Sciatic nerve (tissue), 2 donors: ENCODE measurements around the gene ORC5. TPM values are rescaled to one million over a fixed set of nuclear protein-coding genes. Genes with fewer than 3 reads are reported as not detected.
"Not testable (repeated sequence)": the region's sequence is repeated elsewhere in the genome, so short reads cannot be mapped to it uniquely, and the experiment has no call there.

Experiments used
- ATAC-seq: fragments of 200-7000 bp; cut with Tn5 transposase; one replicate; pipeline ENCODE4 v1.9.1; 2020; ENCODE audit warnings: mild to moderate bottlenecking, moderate library complexity
- DNase-seq: peaks from one replicate; pipeline ENCODE4 v3.0.0-alpha.2; 2020; ENCODE audit warnings: low spot score
- intact Hi-C: fragments of 100-400 bp; cut with DNase I; formaldehyde crosslinking; loops from one replicate; pipeline ENCODE4 v1.14.2; 2022
- total RNA-seq: library from RNA; stranded (reverse); fragmentation: NEBNext Ultra II Directional; extraction: Animal tissue kit (Norgen Biotek cat#: 25700); gene quantifications from one replicate; pipeline ENCODE4 v1.2.1, GENCODE V29; 2021
- donor health status: DM: no; HTN: no; CAD: no.
- donor health status: DM: no; HTN: no; CAD: no.

ORC5 gene
- total RNA-seq, 1 donor from 2014 or later: 21.4 TPM

- intact Hi-C loops: no loop called here
- DNase-seq (no peak), ATAC-seq (no peak)
Measured at GRCh38 chr7:104198673-104199278, 9.0 kb downstream of the ORC5 start.

GRCh38 chr7:104196161-104196560 lies 11.7 kb downstream of the ORC5 start:
- intact Hi-C loops: no loop called here
- DNase-seq (no peak), ATAC-seq (no peak)

GRCh38 chr7:104192434-104192833 lies 15.4 kb downstream of the ORC5 start:
- DNase-seq (no peak), ATAC-seq (no peak)
- intact Hi-C loops: no loop called here

GRCh38 chr7:104185346-104185745 lies 22.5 kb downstream of the ORC5 start:
- DNase-seq (no peak), ATAC-seq (no peak)
- intact Hi-C loops: no loop called here

- no peak for DNase-seq
- no peak for ATAC-seq
- intact Hi-C loops: no loop called here
Measured at GRCh38 chr7:104179178-104179577, 28.6 kb downstream of the ORC5 start.

- DNase-seq, ATAC-seq, intact Hi-C loops: not testable (repeated sequence)
Measured at GRCh38 chr7:104177565-104178083, 30.2 kb downstream of the ORC5 start.

- no peak for ATAC-seq
- intact Hi-C loops: no loop called here
- DNase-seq: no peak
Measured at GRCh38 chr7:104176332-104176731, 31.5 kb downstream of the ORC5 start.

- intact Hi-C loops: no loop called here
- ATAC-seq (no peak), DNase-seq (no peak)
Measured at GRCh38 chr7:104175361-104175984, 32.3 kb downstream of the ORC5 start.

GRCh38 chr7:104174798-104175197 lies 33.0 kb downstream of the ORC5 start:
- no peak for DNase-seq
- intact Hi-C loops: no loop called here
- ATAC-seq: no peak

- ATAC-seq (no peak), DNase-seq (no peak)
- intact Hi-C loops: no loop called here
Measured at GRCh38 chr7:104162081-104162480, 45.7 kb downstream of the ORC5 start.

GRCh38 chr7:104161244-104161643 lies 46.6 kb downstream of the ORC5 start:
- intact Hi-C loops: no loop called here
- ATAC-seq: no peak
- DNase-seq: no peak

GRCh38 chr7:104160375-104160774 lies 47.4 kb downstream of the ORC5 start:
- ATAC-seq (no peak), DNase-seq (no peak)
- intact Hi-C loops: no loop called here

GRCh38 chr7:104156842-104157277 lies 51.0 kb downstream of the ORC5 start:
- no peak for ATAC-seq
- DNase-seq: no peak
- intact Hi-C loops: no loop called here

- ATAC-seq (no peak), DNase-seq (no peak)
- intact Hi-C loops: no loop called here
Measured at GRCh38 chr7:104153287-104153686, 54.5 kb downstream of the ORC5 start.

- DNase-seq (no peak), ATAC-seq (no peak)
- intact Hi-C loops: no loop called here
Measured at GRCh38 chr7:104152468-104152867, 55.3 kb downstream of the ORC5 start.

- ATAC-seq (no peak), DNase-seq (no peak)
- intact Hi-C loops: no loop called here
Measured at GRCh38 chr7:104150470-104150869, 57.3 kb downstream of the ORC5 start.

GRCh38 chr7:104149822-104150221 lies 58.0 kb downstream of the ORC5 start:
- ATAC-seq (no peak), DNase-seq (no peak)
- intact Hi-C loops: no loop called here

- no peak for DNase-seq
- intact Hi-C loops: no loop called here
Measured at GRCh38 chr7:104142147-104142546, 65.7 kb downstream of the ORC5 start.

GRCh38 chr7:104137971-104138370 lies 69.8 kb downstream of the ORC5 start:
- ATAC-seq: no peak
- intact Hi-C loops: no loop called here
- DNase-seq: no peak

More at GRCh38 chr7:104142147-104142546, 65.7 kb downstream of the ORC5 start:
- no peak for ATAC-seq

GRCh38 chr7:104137511-104137910 lies 70.3 kb downstream of the ORC5 start:
- ATAC-seq (no peak), DNase-seq (no peak)
- intact Hi-C loops: no loop called here

GRCh38 chr7:104136981-104137380 lies 70.8 kb downstream of the ORC5 start:
- DNase-seq (no peak), ATAC-seq (no peak)
- intact Hi-C loops: no loop called here
